HG03280 (cell line): ENCODE results near the gene SERPINB13.
A peak's percentile ranks its signal among the peaks of the same experiment; 100 is the strongest.
"Not testable (repeated sequence)": the region's sequence is repeated elsewhere in the genome, so short reads cannot be mapped to it uniquely, and the experiment has no call there.

Experiments used
- ATAC-seq: cut with Tn5 transposase; IDR thresholded peaks from one replicate; pipeline ENCODE4 v1.9.1; 2021; ENCODE audit warnings: mild to moderate bottlenecking, moderate library complexity; ENCODE audit not compliant: unreplicated experiment

SERPINB13 gene

GRCh38 chr18:63588909-63589308, 1.8 kb downstream of the SERPINB13 start:
- ATAC-seq, result no peak

- ATAC-seq, result no peak
Measured at GRCh38 chr18:63590373-63590772, 3.2 kb downstream of the SERPINB13 start.

GRCh38 chr18:63590966-63591695, 4.0 kb downstream of the SERPINB13 start:
- no peak for ATAC-seq

GRCh38 chr18:63591725-63592124, 4.6 kb downstream of the SERPINB13 start:
- ATAC-seq, result no peak

DNA sequence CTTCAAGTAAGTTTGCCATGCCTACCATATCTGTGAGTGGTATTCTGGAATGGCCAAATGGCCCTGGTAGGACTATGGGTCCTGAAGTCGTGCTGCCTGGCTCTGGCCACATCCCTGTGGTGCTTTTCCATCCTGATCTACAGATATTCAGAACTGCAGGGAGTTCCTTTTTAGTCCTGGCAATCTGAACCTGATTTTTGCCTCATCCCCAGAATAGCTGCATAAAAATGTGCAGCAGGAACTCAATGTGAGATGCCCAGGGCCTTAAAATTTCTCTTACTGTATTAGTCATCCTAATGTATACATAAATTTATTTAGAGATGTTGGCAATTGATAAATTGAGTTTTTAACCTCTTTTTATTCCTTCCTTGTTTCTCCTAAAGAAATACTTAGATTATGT, 5.3 kb downstream of the SERPINB13 start:
- ATAC-seq, result no peak

DNA sequence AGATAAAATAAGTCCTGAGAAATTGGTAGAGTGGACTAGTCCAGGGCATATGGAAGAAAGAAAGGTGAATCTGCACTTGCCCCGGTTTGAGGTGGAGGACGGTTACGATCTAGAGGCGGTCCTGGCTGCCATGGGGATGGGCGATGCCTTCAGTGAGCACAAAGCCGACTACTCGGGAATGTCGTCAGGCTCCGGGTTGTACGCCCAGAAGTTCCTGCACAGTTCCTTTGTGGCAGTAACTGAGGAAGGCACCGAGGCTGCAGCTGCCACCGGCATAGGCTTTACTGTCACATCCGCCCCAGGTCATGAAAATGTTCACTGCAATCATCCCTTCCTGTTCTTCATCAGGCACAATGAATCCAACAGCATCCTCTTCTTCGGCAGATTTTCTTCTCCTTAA, 9.8 kb downstream of the SERPINB13 start:
- ATAC-seq, result no peak

- peak; percentile 6 for ATAC-seq
Measured at GRCh38 chr18:63603355-63603754, 16.2 kb downstream of the SERPINB13 start.

- peak; percentile 84 for ATAC-seq
Measured at GRCh38 chr18:63603772-63604171, 16.6 kb downstream of the SERPINB13 start.

DNA sequence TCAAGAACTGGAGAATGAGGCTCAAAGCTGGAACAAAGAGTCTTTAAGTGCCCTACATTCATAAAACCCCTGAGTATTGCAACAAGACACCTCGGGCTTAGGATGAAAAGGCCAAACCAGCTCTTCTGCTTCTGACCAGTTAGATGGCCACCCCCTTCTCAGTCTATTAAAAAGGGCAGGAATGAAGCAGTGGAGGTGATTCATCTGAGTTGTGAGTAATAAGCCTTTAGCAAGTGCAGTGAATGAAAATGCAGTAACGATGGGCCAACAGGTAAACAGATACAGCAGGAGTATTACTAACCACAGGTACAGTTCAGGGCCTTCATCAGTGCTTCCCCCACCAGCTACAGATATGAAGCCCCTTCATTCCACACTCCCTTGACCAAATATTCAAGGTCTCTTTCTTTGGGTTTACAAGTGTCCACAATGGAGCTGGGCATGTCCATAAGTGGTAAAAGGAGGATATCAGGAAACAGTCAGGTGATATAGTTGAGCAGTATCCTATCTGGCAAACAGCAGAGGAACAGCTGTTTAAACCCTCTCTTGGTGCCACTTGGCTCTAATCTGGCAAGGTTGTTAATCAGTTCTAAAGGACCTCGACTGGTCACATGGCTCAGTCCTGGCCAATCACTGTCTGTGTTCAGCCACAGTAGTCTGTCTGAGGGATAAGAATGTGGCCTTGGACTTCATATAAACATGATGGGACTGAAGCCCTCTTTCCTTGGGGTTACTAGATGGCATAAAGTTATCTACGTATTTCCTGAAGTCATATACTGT, 17.8 kb downstream of the SERPINB13 start:
- no peak for ATAC-seq

GRCh38 chr18:63606526-63606925, 19.4 kb downstream of the SERPINB13 start:
- no peak for ATAC-seq

- ATAC-seq, result no peak
Measured at GRCh38 chr18:63613420-63613819, 26.3 kb downstream of the SERPINB13 start.

GRCh38 chr18:63617049-63617914, 30.1 kb downstream of the SERPINB13 start:
- ATAC-seq, result peak; percentile 66

- ATAC-seq, result no peak
Measured at GRCh38 chr18:63617915-63618234, 30.7 kb downstream of the SERPINB13 start.

DNA sequence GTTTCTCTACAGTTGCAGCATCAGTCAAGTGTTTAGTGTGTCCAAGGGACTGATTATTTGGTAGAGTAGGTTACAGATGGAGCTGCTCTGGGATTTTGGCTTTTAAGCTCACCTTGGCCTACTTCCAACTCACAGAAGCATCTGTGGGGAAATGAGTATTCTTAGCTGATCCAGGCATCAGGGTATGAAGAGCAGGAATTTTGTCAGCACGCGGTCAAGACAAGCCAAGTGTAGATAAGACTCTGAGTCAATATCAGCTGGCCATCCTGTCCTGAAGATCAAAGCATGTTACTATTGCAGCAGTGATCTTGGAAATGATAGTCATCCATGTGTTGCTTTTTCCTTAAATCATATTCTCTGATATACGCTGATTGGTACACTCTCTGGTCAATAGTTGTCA, 32.5 kb downstream of the SERPINB13 start:
- no peak for ATAC-seq

DNA sequence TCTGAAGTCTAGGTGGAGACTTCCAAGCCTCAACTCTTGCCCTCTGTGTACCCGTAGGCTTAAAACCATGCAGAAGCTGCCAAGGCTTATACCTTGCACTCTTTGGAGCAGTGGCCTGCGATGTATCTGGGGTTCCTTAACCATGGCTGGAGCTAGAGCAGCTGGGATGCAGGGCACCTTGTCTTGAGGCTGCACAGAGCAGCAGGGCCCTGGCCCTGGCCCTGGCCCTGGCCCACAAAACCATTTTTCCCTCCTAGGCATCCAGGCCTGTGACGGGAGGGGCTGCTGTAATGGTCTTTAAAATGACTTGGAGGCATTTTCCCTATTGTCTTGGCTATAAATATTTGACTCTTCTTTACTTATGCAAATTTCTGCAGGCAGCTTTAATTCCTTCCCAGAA, 37.7 kb downstream of the SERPINB13 start:
- no peak for ATAC-seq

GRCh38 chr18:63626431-63626830, 39.3 kb downstream of the SERPINB13 start:
- ATAC-seq, result no peak

- no peak for ATAC-seq
Measured at GRCh38 chr18:63627819-63628218, 40.7 kb downstream of the SERPINB13 start.

- no peak for ATAC-seq
Measured at GRCh38 chr18:63637703-63638102, 50.6 kb downstream of the SERPINB13 start.

DNA sequence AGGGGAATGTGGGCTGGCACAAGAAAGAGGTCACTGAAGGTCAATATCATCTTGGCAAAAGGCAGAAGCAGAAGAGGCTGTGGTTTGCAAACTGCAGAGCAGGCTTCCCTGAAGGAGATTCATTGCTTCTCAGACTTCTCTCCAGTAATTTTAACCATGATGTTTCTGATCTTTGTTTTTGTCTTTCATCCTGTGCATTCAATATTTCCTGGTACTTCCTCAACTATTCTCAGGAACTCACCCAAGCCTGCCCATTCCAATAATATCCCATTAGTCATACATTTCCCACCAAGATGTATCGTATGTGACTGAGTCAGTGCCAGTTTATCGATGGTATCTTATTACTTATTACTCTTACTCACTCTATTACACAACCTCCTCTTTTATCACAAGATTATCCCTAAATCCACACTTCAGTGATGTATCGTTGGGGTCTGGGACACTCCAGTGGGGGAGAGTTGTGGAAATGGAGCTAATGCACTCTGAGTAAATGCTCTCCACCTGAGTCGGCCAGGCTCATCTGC, 54.1 kb downstream of the SERPINB13 start:
- ATAC-seq, result not testable (repeated sequence)

GRCh38 chr18:63642668-63643356, 55.7 kb downstream of the SERPINB13 start:
- not testable (repeated sequence) for ATAC-seq

GRCh38 chr18:63644142-63644541, 57.0 kb downstream of the SERPINB13 start, which contains the start of gene SERPINB4:
Gene SERPINB4, minus strand, starts transcription at chr18:63644256. Its CDS starts 679 bp downstream, at chr18:63643577.
- not testable (repeated sequence) for ATAC-seq
